GM19455 (cell line): Measurements from ENCODE around the gene CDC14C.
"Not testable (repeated sequence)": the region's sequence is repeated elsewhere in the genome, so short reads cannot be mapped to it uniquely, and the experiment has no call there.

Source experiments
- ATAC-seq: cut with Tn5 transposase; IDR thresholded peaks from one replicate; pipeline ENCODE4 v1.9.1; 2021; ENCODE audit not compliant: unreplicated experiment

CDC14C gene

GRCh38 chr7:48924433-48924832 lies at the start of gene CDC14C:
CDC14C (plus strand) TSS chr7:48924547; CDS start chr7:48924673, 126 bp downstream.
- no peak for ATAC-seq

- ATAC-seq = no peak
These were observed 49.1 kb upstream of the CDC14C start for GRCh38 chr7:48875045-48875916.

GRCh38 chr7:48876087-48876486 lies 48.3 kb upstream of the CDC14C start:
- ATAC-seq = no peak

GRCh38 chr7:48880851-48881250 lies 43.5 kb upstream of the CDC14C start:
- ATAC-seq = no peak

- no peak for ATAC-seq
These were observed 36.8 kb upstream of the CDC14C start for GRCh38 chr7:48887500-48887899.

- ATAC-seq = no peak
These were observed 29.8 kb upstream of the CDC14C start for GRCh38 chr7:48894574-48894973.

GRCh38 chr7:48899932-48900331 lies 24.4 kb upstream of the CDC14C start:
- no peak for ATAC-seq

- ATAC-seq = no peak
These were observed 22.4 kb upstream of the CDC14C start for GRCh38 chr7:48901966-48902365.

- no peak for ATAC-seq
These were observed 19.4 kb upstream of the CDC14C start for GRCh38 chr7:48904975-48905374.

GRCh38 chr7:48905686-48906085 lies 18.7 kb upstream of the CDC14C start:
- ATAC-seq = not testable (repeated sequence)

GRCh38 chr7:48909887-48910286 lies 14.5 kb upstream of the CDC14C start:
- not testable (repeated sequence) for ATAC-seq

GRCh38 chr7:48931481-48931880 lies 7.1 kb downstream of the CDC14C start:
- ATAC-seq = no peak

- no peak for ATAC-seq
These were observed 8.0 kb downstream of the CDC14C start for GRCh38 chr7:48932126-48932910.

GRCh38 chr7:48933549-48934085 lies 9.3 kb downstream of the CDC14C start:
- ATAC-seq = no peak

- ATAC-seq = no peak
These were observed 14.4 kb downstream of the CDC14C start for GRCh38 chr7:48938539-48939295.

- ATAC-seq = no peak
These were observed 19.1 kb downstream of the CDC14C start for GRCh38 chr7:48943279-48943990.

GRCh38 chr7:48955916-48956315 lies 31.6 kb downstream of the CDC14C start:
- no peak for ATAC-seq

GRCh38 chr7:48959676-48960075 lies 35.3 kb downstream of the CDC14C start:
- no peak for ATAC-seq

GRCh38 chr7:48962821-48963505 lies 38.6 kb downstream of the CDC14C start:
- no peak for ATAC-seq

GRCh38 chr7:48964074-48964473 lies 39.7 kb downstream of the CDC14C start:
- no peak for ATAC-seq
